ENCODE results near the gene PRKAR1A. TPM values are rescaled to one million over a fixed set of nuclear protein-coding genes. Genes with fewer than 3 reads are reported as not detected.

The PRKAR1A gene
- total RNA-seq, 4 donors from 2014 or later = 63.4 to 197 (median 88.9) TPM

GRCh38 chr17:68505951-68506350 lies 6.3 kb upstream of the PRKAR1A start:
- no peak for DNase-seq
- H3K36me3 ChIP-seq = no peaks in the 10 kb centered on the region
- no peaks in the 10 kb centered on the region for H3K4me1 ChIP-seq
- H3K27me3 ChIP-seq = no peaks in the 10 kb centered on the region
- no peak for TF ChIP-seq POLR2A (IDR thresholded peaks at IDR 0.05)
- no peak for TF ChIP-seq CTCF (IDR thresholded peaks at IDR 0.05)
- H3K9me3 ChIP-seq = no peaks in the 10 kb centered on the region
- H3K4me3 ChIP-seq = no peak overlapping the region
- H3K27ac ChIP-seq = no peak overlapping the region

DNA sequence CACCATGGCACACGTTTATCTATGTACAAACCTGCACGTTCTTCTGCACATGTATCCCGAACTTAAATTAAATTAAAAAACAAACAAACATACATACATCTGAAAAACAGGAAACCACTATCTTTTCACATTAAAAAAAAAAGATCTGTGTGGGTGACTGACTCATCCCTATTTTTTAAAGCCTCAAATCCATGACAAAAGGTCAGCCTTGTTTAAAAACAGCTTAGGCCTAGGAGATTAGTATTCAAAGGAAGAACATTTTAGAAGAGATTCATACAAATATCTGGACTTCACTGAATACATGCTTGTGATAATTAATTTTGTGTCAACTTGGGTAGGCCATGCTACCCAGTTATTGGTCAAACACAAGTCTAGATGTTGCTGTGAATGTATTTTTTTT lies 4.7 kb upstream of the PRKAR1A start:
- Histone ChIP-seq H3K27ac (no peak overlapping the region), H3K27me3 (no peaks in the 10 kb centered on the region), H3K4me1 (peaks cover 0 to 5% (median 0%) of the 10 kb centered on the region in 4 donors), H3K9me3 (no peaks in the 10 kb centered on the region), H3K36me3 (no peaks in the 10 kb centered on the region), H3K4me3 (no peak overlapping the region)
- no peak for TF ChIP-seq CTCF (IDR thresholded peaks at IDR 0.05)
- no peak for DNase-seq

DNA sequence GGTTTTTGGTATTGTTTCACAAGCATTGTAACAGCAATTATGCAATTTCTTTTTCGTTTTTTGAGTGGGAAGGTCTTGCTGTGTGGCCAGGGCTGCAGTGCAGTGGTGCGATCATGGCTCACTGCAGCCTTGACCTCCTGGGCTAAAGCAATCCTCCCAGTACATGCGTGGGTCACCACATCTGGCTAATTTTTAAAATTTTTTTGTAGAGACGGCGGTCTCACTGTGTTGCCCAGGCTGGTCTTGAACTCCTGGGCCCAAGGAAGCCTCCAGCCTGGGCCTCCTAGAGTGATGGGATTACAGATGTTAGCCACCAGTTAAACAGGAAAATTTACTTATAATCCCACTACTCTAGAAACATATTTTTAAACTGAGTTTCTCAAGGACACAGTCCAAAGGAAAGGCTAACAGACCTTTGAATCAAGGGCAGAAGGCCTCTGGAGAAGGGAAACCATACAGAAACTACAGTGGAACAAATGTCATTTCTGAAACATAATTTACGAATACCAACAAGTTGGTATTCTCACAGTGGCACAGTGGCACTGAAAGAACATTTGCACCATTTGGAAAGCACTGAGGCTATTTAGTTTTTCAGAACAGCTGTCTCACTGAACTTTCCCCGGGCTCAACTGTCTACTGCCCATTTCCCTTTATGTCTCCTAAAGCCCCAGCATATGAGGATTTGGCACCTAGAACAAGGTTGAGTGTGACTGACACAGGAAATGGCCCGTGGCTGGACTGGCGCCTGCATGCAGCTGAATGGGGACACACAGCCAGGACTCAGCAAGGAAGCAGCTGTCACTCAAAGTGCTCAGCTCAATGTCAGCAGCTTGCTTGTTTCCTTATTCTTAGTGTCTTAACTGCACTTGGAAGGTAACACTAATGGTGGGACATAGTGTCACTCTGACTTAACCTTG lies 2.8 kb upstream of the PRKAR1A start:
- no peaks in the 10 kb centered on the region for H3K36me3 ChIP-seq
- TF ChIP-seq CTCF (IDR thresholded peaks at IDR 0.05) (no peak), POLR2A (IDR thresholded peaks at IDR 0.05) (no peak)
- peaks cover 0 to 10% (median 0%) of the 10 kb centered on the region in 4 donors for H3K4me1 ChIP-seq
- no peak overlapping the region for H3K4me3 ChIP-seq
- peak in 1 of 3 donors; percentile 61 for DNase-seq
- no peak overlapping the region for H3K27ac ChIP-seq
- no peaks in the 10 kb centered on the region for H3K27me3 ChIP-seq
- no peaks in the 10 kb centered on the region for H3K9me3 ChIP-seq

GRCh38 chr17:68511254-68511670 lies 968 bp upstream of the PRKAR1A start:
- H3K27me3 ChIP-seq = no peaks in the 10 kb centered on the region
- TF ChIP-seq CTCF (IDR thresholded peaks at IDR 0.05) (peak in 1 of 6 experiments; percentile 38), POLR2A (IDR thresholded peaks at IDR 0.05) (no peak)
- H3K36me3 ChIP-seq = peaks cover 0 to 10% (median 0%) of the 10 kb centered on the region in 3 donors
- peak overlapping the region; percentile 93 to 99 (median 98) for H3K27ac ChIP-seq
- peak overlapping the region; percentile 74 to 95 (median 90) for H3K4me3 ChIP-seq
- no peaks in the 10 kb centered on the region for H3K9me3 ChIP-seq
- DNase-seq = no peak
- peaks cover 0 to 22% (median 0%) of the 10 kb centered on the region in 4 donors for H3K4me1 ChIP-seq

DNA sequence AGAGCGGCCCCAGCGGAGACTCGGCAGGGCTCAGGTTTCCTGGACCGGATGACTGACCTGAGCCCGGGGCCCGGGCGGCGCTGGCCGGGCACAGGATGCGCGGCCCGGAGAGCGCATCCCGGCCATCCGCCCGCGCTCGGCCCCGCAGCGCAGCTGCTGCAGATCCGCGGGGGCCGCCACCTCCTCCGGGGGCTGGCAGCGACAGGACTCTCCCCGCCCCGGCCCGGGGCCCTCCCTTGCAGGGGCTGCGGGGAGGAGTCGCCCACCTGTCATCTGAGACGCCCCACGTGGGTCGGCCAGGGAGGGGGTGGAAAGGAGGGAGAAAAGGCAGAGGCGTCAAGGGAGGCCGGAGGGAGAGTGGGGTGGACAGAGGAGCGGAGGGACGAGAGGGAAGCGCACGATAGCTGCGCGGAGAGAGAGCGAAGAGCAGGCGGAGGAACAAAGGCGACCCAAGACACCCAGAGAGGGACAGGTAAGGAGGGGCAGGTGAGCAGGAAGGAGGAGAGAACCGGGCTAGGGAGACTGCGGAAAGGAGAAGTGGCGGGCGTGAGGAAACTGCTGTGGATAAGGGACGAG lies 471 bp upstream of the PRKAR1A start:
- H3K4me3 ChIP-seq = peak overlapping the region; percentile 74 to 95 (median 90)
- H3K36me3 ChIP-seq = peaks cover 0 to 14% (median 0%) of the 10 kb centered on the region in 3 donors
- no peaks in the 10 kb centered on the region for H3K9me3 ChIP-seq
- no peaks in the 10 kb centered on the region for H3K27me3 ChIP-seq
- peak in 1 of 2 donors; percentile 19 for TF ChIP-seq POLR2A (IDR thresholded peaks at IDR 0.05)
- no peak for TF ChIP-seq CTCF (IDR thresholded peaks at IDR 0.05)
- peaks cover 0 to 22% (median 0%) of the 10 kb centered on the region in 4 donors for H3K4me1 ChIP-seq
- DNase-seq = peak; percentile 75 to 89 (median 78)
- H3K27ac ChIP-seq = peak overlapping the region; percentile 93 to 99 (median 98)

All from Peyer's patch (tissue), 4 donors.